HG03457 (cell line): Measurements from ENCODE around the gene RPL15.

ENCODE experiments used
- ATAC-seq: cut with Tn5 transposase; IDR thresholded peaks from one replicate; pipeline ENCODE4 v1.9.1; 2021; ENCODE audit warnings: moderate number of reproducible peaks; ENCODE audit not compliant: unreplicated experiment

RPL15 gene

DNA sequence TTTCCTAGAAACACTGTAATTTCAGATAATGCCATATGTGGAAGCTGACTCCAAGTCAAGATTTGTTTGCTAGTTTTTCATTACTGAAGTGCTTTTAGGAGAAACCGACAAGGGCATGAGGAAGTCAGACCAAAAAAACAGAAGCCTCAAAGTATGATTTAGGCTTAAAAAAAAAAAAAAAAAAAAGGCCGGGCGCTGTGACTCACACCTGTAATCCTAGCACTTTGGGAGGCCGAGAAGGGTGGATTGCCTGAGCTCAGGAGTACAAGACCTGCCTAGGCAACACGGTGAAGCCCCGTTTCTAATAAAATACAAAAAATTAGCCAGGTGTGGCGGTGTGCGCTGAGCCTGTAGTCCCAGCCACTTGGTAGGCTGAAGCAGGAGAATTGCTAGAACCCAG is 11.6 kb downstream of the RPL15 start:
- no peak for ATAC-seq

DNA sequence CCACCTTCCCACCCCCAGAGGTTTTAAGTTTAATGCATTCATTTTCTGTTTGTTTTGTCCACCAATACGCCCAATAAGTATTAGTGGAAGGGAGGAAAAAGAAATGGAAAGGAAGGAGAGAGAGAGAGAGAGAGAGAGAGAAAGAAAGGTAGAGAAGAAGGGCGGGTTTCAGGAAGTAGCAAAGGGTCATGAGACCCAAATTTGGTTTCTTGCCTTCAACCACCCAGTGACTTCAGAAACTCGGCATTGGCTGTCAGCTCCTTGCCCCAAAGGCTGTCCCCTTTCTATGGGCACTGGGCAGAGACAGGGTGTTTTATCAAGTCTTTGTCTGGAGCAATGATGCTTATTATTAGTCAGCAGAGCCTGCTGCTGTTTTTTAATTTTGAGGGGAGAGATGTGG is 14.7 kb downstream of the RPL15 start:
- no peak for ATAC-seq

DNA sequence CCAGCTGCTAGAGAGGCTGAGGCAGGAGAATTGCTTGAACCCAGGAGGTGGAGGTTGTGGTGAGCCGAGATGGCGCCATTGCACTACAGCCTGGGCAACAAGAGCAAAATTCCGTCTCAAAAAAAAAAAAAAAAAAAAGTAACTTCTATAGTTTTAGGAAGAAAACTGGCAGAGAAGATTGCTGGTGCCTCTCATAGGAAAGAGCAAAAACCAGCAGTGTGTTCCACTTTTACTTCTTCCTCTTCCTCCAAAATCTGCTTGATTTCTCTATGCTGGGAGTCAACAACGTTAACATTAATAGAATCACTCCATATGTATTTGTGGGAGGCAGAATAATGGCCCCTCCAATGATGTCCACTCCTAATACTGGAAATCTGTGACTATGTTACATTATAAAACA is 15.6 kb downstream of the RPL15 start:
- ATAC-seq, result no peak

DNA sequence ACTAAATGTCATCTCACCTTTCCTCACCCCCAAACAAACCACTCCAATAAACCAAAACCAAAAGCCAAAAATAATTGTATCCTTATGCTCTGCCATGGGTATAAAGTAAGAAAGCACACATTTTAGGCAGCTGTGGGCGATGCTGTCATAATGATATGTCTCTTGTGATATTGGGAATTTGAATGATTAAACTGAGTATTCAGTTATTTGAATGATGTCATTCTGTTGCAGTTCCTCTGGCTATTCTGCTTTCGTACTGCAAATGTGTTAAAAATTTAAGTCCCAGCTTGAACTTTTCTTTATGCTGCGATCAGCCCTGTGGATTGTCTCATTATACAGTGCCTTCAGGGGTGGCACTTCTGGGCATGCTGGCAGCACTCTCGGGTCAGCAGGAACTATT is 17.3 kb downstream of the RPL15 start:
- no peak for ATAC-seq

DNA sequence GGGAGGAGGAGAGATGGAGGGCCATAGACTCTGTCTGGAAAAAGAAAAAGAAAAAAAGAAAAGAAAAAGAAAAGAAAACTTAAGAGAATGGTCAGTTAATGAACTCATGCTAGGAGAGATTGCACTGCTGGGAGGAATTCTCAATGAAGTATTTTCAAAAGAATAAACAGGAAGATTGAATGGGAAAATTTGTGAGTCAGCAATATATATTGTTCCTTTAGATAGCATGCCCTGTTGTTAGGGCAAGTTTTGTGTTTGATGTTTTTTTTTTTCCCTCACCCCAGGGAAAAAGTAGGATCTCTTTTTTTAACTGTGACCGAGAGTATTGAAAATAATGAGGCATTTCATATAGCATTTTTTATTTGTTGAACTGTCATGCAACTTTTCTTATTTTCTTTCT is 20.4 kb downstream of the RPL15 start:
- no peak for ATAC-seq

DNA sequence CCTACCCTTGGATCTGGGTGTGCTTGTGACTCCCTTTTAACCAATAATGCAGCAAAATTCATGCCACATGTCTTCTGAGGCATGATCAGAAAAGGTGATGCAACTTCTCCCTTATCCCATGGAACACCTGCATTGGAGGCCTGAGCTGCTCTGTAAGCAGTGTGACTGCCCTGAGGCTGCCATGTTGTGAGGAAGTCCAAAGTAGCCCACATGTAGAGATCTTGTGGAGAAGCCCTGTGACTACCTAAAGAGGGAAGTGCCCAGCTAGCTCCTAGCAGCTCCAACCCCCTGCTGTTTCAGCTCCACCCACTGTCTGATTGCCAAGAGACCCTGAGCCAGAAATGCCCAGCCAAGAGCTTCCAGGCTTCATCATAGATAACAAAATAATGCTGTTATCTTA is 21.8 kb downstream of the RPL15 start:
- no peak for ATAC-seq

DNA sequence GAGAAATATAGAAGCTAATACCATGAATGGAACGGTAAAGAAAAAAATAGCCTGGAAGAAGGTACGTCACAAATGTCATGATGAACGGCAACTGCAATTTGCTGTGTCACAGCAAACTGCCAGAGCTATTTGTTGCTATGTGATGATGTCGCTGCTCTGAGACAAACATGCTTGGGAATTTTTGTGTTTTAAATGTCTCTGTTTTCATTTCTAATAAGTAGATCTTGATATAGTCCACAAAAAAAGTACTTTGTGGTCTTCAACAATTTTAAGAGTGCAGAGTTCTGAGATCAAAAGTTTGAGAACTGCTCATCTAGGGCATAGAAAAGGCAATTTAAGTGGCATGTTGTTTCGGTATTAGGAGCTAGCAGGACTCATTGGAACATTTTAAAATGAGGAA is 23.8 kb downstream of the RPL15 start:
- ATAC-seq, result no peak

DNA sequence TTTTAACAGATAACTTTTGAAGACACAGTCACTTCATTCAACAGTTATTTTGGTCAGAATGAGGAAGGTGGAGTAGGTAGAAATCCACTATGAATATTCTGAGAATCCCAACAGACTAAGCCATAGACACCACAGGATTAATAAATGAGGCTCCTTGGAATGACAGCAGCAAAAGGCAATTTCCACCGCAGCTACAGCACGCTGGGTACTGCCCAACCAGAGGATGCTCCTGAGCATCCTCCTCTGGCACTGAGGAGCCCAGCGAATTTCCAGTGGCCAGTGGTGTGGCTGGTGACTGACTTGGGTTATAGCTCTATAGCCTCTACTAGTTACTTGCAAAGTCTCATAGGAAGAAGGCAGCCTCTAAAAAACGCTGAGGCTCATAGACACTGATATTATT is 24.5 kb downstream of the RPL15 start:
- ATAC-seq, result no peak

DNA sequence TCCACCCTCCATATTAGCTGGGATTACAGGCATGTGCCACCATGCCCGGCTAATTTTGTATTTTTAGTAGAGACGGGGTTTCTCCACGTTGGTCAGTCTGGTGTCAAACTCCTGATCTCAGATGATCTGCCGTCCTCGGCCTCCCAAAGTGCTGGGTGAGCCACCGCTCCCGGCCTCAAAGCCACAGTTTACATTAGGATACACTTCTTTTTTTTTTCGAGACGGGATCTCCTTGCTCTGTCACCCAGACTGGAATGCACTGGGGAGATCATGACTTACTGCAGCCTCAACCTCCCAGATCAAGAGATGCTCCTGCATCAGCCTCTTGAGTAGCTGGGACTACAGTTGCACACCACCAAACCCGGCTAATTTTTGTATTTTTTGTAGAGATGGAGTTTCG is 25.6 kb downstream of the RPL15 start:
- no peak for ATAC-seq

DNA sequence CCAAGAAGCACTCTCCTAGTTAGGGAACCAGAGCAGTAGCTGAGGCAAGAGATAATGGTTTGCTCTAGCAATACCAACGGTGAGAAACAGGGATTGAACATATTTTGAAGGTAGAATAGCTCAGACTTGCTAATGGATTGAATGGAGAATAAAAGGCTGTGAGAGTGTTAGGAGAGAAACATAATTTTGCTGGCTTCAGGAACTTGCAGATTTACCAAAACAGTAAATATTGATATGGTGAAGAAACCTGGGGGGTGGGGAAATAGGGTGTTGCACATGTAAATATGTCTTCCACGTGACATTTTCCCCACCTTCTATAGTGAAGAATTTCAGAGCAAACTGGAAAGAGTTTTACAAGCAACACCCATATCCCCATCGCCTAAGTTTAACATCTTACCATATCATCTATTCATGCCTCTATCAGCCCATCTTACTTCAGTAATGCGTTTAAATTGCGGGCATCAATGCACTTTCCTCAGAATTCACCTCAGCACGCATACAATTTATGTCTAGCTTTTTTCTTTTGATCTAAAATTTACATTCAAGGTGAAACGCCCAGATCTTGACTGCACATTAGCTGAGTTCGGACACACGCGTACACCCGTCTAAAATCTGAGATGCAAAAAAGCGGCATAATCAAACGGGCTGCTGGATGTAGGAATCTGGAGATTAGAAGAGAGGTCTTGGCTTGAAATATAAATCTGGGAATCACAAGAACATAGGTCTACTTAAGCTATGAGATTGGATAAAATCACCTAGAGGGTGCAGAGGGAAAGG is 27.3 kb downstream of the RPL15 start:
- ATAC-seq, result no peak

DNA sequence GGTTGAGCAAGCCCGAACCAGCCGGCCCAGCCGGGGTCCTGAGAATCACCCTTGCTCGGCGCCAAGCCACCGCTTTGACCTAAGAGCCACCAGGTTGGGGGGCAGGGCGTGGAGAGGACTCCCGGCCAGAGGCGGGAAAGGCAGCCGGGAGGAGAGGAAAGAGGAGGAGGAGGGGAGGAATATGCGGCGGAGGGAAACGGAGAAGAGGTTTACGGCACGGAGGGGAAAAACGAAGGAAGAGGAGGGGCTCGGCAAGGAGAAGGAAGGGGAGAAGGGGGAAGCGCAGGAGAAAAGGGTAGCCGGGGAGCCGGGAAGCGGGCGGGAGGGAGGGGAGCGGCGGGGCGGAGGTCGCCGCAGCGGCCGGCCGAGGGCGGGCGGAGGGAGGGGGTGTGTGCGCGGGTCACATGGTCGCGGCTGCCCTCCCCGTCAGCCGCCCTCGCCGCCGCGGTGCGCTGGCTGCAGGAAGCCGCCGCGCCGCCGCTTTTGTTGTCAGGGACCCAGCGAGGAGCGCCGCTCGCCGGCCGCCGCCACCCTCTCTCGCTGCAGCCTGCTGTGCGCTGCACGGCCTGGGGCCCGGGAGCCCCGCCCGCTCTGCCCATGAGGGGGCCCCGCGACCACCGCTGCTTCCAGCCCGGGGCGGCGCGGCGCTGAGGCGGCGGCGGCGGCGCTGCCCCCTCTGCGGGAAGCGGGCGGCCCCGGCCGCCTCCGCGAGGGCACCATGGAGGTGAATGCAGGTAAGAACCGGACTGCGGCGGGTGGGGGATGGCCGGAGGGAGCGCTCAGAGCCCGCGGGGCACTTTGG is 28.1 kb downstream of the RPL15 start, which contains the start of gene NR1D2:
Gene NR1D2, plus strand, starts transcription at position 426 of the 802 bp plus-strand sequence. Its CDS starts 293 bp downstream, at position 719.
- peak; percentile 44 for ATAC-seq

DNA sequence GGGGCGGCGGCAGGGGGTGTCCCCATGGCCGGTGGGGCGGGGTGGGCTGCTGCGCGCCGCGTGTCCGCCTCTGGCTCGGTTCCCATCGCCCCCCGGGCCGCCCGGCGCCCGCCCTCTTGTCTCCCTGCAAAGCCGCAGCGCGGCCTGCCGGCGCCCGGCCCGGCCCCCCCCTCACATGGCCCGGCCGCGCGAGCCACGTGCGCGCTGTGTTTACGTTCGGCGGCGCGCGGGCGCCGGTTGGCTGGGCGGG is 28.7 kb downstream of the RPL15 start:
- no peak for ATAC-seq

DNA sequence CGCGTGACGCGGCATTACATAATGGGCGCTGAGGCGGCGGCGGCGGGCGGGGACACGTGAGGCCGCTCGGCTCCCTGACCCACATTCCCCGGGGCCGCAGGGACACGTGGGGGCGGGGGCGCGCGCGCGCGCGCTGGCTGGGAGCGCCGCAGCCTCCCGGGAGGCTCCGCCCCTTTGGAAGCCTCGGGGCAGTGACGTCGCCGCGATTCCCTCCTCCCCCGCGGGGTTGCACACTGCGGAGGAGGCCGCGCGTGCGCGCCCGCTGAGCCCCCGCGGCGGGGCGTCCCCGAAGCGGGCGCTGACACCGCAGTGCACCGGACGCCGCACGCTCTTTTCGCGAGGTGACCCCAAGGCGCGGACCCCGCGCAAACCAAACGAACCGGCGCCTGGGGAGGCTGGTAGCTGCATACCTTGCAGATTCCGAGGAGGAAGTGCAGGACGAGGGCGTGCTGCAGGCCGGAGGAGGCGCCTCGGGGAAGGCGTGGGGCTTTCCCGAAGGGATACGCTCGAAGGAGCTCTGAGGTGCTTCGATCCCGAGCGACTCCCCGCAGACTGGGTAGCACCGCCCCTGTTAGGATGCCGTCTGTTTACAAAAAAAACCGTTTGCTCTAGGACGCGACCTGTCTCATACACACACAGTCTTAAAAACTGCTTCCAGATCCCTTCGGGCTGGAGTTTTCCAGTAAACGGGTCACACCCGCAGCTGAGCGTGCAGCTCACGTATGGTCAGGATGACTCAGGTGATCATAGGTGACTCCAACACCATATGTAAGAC is 29.2 kb downstream of the RPL15 start:
- ATAC-seq, result peak; percentile 66

DNA sequence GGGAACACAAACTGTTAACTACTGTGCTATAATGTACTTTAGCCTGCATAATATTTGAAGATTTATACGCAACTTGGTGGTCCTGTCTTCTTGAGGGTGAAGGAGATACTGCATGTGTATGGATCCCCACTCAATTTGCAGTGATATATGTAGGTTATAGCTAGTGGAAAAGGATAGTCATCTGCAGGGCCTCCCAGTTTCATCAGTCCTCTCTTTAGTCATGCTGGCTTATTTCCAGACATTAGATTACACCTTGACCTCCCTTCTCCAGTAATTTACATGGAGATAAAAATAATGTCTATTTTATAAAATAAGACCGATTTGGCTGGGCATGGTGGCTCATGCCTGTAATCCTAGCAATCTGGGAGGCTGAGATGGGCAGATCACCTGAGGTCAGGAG is 31.8 kb downstream of the RPL15 start:
- no peak for ATAC-seq

DNA sequence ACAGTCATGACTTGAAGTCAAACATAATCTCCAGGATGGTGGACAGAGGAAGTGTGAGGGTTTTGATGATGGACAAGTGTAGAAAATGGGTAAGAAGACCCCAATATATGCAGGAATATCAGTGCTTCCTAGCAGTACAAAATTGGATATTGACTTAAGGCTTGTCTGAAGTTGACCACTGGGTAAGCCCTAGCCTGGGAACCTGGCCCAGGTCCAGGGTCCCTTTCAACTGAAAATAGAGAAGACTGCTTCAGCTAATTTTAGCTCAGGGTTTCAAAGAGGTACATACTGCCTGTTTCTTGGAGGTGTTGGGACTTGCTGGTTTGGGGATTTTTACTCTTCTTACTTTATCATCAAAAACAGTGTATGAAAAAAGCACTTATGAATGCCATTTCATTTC is 32.9 kb downstream of the RPL15 start:
- peak; percentile 18 for ATAC-seq

DNA sequence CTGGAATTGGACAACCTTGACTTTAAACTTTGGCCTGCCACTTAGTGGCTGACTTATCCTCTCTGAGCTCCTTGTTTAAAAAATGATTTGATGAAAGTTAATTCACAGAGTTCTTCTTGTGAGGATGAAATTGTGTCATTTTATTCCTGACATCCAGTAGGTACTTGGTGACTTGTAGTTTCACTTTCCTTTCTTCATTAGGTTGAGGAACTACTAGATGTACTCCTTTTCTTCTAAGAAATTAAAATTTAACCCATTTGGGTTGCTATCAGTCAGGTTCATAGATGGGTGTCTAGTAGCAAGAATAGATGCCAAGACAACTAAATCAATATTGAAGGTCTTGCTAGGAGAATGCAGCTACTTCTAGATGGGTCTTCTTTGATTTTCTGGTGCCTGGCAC is 33.4 kb downstream of the RPL15 start:
- peak; percentile 31 for ATAC-seq

DNA sequence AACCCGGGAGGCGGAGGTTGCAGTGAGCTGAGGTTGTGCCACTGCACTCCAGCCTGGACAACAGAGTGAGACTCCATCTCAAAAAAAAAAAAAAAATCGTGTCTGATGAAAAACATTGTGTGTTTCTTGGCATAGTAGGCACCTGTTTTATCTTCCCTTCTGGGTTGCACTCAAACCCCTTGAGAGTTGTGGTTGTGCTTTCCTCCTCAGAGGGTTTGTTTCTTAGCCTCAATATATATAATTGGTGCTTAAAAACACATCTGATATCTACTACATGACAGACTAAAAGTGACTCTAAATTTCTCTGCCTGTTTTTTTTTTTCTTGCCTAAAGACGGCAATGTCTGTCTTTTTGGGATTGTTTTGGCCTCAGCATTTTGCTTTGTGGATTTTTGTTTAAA is 35.7 kb downstream of the RPL15 start:
- ATAC-seq, result peak; percentile 42

DNA sequence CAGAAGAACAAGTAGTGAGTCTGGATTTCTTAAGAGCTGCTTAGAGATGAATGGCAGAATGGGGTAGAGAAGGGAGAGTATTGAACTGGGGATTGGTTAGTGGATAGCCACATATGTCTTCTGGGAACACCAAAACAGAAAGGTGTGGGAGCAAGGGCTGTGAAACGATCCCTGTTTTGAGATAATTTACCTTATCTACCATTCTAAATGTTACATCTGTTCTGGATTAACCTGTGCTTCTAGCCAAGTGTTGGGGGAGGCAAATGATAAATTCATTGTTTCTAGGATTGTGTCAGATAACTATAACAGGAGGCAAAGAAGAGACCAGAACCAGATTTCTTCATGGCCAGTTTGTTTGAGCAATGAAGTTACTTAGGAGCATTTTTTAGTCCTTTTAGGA is 36.6 kb downstream of the RPL15 start:
- no peak for ATAC-seq

DNA sequence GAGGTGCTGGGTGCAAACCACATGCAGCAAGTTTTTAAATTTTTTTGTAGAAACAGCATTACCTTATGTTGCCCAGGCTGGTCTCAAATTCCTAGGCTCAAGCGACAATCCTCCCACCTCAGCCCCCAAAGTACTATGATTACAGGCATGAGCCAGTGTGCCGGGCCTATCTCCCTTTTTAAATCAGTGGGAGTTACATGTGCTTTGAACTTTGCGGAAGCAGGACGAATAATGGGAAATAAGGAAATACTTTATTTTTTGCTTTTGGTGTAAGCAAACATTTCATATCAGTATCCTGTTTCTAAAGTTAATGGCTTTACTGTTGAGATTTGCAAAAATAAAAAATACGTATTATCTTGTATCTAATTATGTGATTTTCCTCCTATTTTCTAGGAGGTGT is 37.2 kb downstream of the RPL15 start:
- no peak for ATAC-seq

DNA sequence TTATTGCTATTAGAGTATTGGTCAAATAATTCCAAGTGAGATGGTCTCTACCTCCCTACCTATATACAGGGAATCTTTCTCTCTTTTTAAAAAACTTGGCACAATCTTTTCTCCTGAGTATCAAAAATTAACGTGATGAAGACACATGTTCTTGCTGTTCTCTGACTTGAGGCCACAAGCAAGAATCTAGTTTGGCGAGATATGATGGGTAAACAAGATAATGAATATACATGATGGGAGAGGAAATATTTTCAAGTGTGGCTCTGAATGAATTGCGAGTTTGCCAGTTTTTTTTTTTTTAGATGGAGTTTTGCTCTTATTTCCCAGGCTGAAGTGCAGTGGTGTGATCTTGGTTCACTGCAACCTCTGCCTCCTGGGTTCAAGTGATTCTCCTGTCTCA is 39.8 kb downstream of the RPL15 start:
- no peak for ATAC-seq

DNA sequence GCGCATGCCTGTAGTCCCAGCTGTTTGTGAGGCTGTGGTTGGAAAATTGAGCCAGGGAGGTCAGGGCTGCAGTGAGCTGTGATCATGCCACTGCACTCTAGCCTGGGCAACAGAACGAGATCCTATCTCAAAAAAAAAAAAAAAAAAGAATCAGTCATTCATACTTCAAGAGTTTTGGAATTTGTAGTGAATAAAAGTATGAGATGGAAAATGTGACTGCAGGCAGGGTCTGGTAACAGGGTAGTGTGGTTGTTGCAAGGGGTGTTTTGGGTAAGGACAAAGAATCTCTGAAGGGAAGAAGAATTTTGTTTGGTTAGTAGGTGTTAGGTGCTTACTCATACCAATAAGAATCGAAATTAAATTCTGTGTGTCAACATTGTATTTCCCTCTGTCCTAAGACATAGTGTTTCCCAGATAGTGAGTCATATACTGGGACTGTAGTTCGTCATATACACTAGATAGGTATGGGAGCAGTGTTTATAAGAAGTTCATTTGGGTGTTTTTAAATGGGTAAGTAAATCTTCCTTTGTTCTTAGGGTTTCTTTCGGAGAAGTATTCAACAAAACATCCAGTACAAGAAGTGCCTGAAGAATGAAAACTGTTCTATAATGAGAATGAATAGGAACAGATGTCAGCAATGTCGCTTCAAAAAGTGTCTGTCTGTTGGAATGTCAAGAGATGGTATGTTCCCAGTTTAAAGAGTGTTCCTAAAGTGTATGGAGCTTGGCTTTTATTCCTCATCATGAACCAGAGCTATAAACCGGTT is 42.4 kb downstream of the RPL15 start:
- ATAC-seq, result no peak
